T follicular helper cell (primary cell): ENCODE results near the gene NINJ1.
"Not testable (repeated sequence)": the region's sequence is repeated elsewhere in the genome, so short reads cannot be mapped to it uniquely, and the experiment has no call there.

Experiments used
- DNase-seq: peaks from one replicate; pipeline ENCODE4 v3.0.0-alpha.2; 2020; ENCODE audit warnings: low read depth

Gene NINJ1

GRCh38 chr9:93159601-93160471, 25.8 kb upstream of the NINJ1 start:
- peak; percentile 48 for DNase-seq

DNA sequence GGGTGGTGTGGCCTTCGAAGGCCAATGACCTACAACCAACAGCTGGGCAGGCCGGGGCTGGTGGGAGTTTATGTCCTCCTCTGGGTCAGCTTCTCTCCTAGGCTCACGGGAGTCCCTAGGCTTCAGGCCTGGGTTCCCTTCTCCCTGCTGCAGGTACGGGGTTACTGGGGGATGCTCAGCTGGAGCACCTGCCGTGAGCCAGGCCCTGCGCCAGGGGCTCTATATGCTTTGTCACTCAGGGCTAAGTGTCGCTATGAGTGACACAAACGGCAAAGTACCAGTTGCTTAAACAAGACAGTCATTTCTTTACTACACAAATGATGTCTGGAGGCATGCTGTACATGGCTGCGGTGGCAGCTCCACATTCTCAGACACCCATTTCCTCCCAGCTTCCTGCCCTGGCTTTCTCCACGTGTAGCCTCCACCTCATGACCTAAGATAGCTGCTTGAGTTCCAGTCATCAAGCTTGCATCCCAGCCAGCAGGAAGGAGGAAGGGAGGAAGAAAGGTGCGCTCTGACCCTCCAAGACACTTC, 22.5 kb upstream of the NINJ1 start:
- no peak for DNase-seq

DNA sequence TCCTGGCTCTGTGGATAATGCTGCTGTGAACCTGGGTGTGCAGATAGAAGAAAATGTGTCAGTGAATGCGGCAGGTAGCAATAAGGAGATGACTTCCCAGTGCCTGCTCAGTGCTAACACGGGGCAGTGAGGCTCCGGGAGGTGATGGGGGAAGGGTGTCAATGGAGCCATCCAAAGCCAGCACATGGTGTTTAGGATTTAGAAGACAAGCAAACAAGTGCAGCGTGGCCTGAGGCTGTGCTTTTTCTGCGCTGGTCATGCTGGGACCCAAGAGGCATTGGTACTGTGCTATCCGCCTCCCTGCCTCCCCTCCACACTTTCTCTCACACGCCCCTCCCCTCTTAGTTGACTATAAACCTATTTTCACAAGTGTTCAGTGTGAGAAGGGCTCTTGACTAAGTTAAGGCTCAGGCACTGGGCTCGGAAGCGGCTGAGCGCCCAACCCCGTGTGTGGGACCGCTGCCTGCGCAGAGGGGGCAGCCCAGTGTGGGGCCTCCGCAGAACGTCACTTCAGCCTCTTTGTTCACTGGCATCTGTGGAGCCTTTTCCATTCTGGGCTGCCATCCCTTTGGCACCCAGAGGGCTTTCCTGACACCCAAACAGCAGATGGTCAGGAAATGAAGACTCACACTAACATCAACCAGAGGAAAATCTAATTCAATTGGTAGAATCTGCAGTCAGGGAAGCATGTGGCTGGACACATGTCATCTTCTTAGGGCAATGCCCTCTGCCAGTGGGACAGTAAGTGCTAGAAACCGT, 21.8 kb upstream of the NINJ1 start:
- DNase-seq = no peak

DNA sequence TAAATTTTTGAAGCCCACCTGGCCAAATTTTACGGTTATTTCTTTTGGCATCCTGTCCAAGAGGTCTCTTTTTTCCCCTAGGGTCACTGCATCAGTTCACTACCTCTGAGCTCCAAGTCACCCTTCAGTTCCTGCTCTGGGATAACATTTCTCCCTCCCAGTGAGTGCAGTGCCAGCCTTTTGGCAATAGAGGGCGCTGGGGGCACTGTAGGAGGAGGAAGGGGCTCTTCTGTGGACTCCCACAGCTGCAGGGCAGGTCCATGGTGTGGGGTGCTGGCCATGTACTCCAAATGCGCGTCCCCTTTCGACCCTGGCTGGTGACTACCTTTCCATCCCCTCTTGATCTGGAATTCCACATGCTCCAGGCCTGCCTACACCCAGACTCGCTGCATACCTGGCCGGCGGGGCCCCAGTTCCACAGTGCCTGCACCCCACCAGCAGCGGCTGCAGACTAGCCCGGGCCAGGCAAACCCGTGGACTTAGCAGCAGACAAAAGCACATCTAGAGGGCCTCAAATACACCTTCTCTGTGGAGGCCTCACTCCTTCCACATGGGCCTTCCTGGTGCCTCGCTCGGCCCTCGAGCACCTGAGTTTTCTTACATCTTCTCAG, 20.3 kb upstream of the NINJ1 start:
- no peak for DNase-seq

DNA sequence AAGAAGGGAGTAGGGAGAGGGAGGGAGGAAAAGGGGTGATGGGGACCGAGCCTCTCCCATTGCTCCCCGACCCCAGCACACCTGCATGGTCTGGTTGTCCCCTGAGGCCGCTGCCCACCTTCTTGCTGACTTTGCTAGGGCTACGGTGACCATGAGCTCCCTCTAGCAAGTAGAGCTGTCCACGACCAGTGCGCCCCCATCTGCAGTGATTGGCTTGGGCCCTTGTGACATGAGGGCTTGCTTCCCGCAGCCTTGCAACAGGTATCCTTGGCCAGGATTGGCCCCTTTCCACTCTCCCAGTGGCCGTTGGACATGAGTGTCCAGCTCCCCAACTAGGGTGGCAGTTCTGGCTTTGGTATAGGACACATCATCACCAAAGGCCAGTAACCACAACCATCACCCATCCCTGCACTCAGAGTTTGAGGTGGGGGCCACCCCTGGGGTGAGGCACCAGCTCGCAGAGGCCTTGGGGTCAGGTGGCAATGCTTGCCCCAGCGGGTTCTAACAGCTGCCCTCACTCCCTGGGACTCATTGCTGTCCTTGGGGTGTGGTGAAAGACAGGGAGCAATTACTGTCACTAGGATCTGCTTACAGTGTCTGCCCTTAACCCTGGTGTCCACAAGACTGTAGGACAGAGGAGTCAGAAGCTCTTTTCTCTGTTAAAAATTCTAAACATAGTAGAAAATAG, 17.2 kb upstream of the NINJ1 start:
- DNase-seq = no peak

DNA sequence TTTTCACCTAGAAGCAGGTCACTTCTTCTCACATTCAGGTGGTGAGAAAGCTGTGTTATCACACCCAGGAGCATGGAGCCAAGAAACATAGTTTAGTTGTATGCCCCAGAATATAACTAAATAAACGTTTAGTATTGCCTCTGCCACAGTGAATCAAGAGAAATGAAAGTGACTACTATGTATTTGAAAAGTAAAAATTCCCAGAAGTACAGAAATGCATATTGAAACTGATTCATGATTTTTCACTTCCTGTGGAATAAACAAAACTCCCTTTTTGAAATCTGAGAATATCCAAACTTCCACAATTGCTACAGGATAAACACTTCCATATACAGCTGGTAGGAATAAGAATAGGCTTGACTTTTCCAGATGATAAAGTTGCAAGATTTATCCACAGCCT, 15.3 kb upstream of the NINJ1 start:
- no peak for DNase-seq

GRCh38 chr9:93148721-93149120, 14.7 kb upstream of the NINJ1 start:
- DNase-seq = no peak

DNA sequence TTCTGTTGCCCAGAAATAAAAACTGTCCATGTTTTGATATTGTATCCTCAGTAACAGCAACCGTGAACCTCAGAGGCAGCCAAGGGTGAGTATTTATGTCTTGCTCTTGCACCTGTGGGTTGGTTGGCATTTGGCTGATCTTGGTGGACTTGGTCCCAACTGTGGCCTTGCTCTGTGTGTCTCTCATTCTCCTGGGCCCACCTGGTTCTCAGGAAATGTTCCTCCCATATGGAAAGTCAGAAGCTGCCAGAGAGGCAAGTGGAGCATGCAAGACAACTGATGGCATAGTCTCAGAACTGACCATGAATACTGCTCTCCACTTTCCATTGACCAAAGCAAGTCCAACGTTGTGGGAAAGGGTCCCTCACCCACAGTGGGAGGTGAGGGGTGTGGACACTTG, 13.6 kb upstream of the NINJ1 start:
- DNase-seq = no peak

- DNase-seq = not testable (repeated sequence)
These were observed 12.6 kb upstream of the NINJ1 start for GRCh38 chr9:93146696-93147095.

DNA sequence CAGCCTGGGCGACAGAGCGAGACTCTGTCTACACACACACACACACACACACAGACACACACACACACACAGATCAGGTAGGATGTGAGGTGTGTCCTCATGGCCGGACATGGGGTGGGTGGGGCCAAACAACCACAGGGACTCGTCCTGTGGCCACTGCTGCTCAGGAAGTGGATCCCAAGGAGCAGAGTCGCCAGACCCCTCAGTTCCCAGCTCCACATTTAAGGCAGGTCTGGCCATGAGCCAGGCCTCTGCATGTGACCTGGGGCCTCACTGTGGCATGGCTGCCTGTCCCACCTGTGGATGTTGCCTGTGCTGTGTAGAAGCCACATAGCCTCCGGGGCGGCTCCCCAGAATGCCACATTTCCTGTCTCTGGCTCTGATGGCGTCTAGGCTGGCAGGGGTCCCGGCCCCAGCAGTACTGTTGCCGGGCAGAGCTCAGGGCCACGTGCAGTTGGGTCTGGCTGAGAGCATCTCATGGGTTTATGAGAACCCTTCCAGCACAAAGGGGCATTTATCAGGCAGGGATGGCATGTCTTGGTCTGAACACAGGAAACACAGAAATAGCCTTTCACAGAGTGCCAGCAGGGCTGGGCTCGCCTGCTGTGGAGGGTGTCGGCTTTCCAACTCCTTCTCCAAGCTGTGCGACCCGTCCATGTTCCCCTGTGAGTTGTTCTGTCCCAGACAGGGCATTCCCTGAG, 9.9 kb upstream of the NINJ1 start:
- DNase-seq = peak; percentile 44

- no peak for DNase-seq
These were observed 7.9 kb upstream of the NINJ1 start for GRCh38 chr9:93141771-93142483.

DNA sequence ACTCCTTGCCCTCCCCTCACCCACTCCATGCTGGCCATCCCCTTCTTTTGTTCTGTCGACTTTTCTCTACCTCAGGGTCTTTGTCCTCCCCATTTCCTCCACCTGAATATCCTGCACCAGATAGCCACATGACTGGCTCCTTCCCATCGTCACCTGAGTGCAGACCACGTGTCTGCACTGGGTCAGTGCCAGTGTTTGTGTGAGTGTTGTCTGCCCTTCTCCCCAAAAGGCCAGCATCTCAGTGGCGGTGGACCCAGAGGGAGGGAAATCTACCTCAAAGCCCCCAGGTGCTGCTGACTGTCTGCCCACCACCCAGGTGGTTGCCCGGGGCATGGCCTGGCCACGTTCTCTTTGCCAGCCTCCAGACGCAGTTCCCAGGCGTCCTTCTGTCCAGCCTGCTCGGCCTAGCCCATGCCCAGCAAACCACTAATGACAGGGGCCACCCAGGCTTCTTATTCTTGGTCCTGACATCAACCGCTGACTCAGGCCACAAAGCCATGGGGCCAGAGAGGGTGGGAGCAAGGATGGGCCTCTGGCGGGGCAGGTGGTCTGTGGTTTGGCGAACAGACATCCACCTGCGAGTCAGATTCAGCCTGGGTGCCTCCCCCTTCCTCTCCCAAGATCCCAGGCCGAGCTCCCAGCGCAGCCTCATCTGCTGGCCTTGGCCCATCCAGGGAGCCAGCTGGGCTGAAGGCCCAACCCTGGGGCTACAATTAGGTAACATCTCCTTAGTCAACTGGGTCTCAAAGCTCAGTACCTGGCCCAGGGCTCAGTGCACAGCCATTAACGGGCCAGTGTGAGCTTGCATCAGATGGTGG, 5.5 kb upstream of the NINJ1 start:
- DNase-seq = no peak

DNA sequence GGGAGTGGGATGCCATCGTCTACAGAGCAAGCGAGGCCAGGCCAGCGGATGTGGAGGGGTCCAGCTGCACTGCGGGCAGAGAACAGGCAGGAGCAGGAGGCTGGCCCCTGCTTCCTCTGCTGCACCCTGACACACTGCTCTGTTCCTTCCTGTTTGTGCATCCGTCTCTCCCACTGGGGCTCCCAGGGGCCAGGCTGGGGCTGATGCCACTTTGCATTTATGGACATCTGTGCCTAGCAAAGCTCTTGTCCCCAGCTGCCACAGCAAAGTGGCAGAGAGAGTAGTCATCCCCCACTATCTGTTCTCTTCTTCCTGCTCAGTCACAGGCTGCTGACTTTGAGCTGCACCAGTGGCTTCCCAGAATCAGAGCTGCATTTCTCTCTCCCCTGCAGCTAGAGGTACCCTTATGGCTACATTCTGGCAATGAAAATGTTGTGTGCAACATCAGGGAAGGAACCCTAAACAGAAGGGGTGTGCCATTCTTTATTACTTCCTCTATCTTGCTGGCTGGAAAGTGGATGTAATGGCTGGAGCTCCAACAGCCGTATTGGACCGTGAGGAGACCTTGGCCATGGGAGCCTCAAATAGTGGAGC, 4.2 kb upstream of the NINJ1 start:
- DNase-seq = no peak

DNA sequence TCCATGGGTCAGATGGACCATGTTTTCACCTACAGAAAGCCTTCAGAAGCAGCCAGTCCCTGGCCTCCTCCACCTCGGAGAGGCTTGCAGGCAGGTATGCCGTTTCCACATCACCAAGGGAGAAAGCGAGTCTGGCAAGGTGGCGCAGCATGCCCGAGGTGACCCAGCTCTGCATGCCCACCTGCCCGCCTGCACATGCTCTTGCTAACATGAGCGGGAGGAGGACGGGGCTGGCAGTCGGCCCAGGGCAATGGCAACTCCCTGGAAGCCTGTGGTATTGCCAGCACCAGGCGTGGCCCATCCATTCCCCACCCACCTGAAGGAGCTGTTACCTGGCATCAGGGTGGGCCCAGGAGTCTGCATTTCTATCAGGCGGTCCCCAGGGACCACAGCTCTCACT, 3.3 kb upstream of the NINJ1 start:
- no peak for DNase-seq

GRCh38 chr9:93136011-93136440, 2.0 kb upstream of the NINJ1 start:
- DNase-seq = no peak

DNA sequence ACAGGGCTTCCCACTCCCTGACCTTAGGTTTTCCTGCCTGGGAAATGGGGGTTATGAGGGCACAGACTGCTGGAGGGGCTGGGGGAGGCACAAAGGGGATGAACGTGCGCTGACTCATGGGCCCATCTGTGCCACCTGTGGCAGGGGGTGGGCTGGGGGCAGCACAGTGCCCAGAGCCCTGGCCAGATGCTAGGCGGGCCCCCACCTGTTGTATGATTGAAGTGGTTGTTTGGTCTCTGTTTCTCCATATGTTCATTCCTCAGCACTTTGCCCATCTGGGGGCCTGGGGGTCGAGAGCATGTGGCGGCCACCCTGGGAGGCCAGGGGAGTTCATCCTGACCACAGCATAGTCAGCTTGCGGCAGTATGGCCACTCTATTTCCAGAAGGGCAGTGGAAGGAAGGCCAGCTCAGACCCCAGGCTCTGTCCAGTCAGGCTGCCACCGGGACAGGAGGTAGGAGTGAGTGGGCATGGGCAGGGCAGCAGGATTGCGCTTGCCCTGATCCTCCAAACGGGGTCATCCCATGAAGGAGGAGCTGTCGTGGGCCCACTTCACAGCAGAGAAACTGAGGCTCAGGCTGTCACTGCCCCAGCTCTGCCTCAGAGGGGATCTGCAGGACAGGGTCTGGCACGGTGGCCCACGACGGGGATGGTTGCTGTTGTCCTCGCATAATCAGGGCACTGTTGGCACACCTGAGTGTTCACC, 841 bp upstream of the NINJ1 start:
- no peak for DNase-seq

GRCh38 chr9:93133681-93134014, 403 bp downstream of the NINJ1 start:
- DNase-seq = peak; percentile 25

GRCh38 chr9:93132946-93133680, 938 bp downstream of the NINJ1 start:
- no peak for DNase-seq
